PC-3 (cell line): ENCODE results near the gene GDAP1L1. TPM values are rescaled to one million over a fixed set of nuclear protein-coding genes. Genes with fewer than 3 reads are reported as not detected.

Source experiments
- ATAC-seq: fragments of 200-7000 bp; cut with Tn5 transposase; 2 replicates; pipeline ENCODE4 v1.9.1; 2020; ENCODE audit warnings: mild to moderate bottlenecking, moderate library complexity
- BruUV-seq: library from RNA; stranded (reverse); fragments of 400-500 nt; replicated peaks from 2 replicates; lab custom pipeline; 2021; lab: Mats Ljungman, UMichigan
- CTCF ChIA-PET: fragments of 300-600 bp; sonication (Branson Sonifier 250); formaldehyde crosslinking; loops from one replicate; lab custom pipeline; 2022; ENCODE audit warnings: antibody characterized with exemption; lab: Charles Lee
- POLR2A ChIA-PET: fragments of 300-600 bp; sonication (Branson Sonifier 250); formaldehyde crosslinking; loops from one replicate; lab custom pipeline; 2022; ENCODE audit warnings: antibody characterized with exemption; ENCODE audit not compliant: unreplicated experiment; lab: Charles Lee
- DNase-seq: peaks from one replicate; pipeline ENCODE4 v3.0.0-alpha.2; 2015
- H2AFZ ChIP-seq: fragments of 300-600 bp; sonication (generic); 2 replicates; pipeline ENCODE4 v1.6.0; 2016; ENCODE audit warnings: antibody characterized with exemption, low read length
- H3F3A ChIP-seq: fragments of 300-600 bp; sonication (generic); one replicate; pipeline ENCODE4 v1.6.0; 2017; ENCODE audit warnings: antibody characterized with exemption, low read length, control low read depth, mild to moderate bottlenecking; ENCODE audit not compliant: unreplicated experiment
- H3K27ac ChIP-seq: fragments of 300-600 bp; sonication (generic); 2 replicates; pipeline ENCODE4 v1.5.1; 2016; ENCODE audit warnings: mild to moderate bottlenecking, low read length
- H3K27me3 ChIP-seq: fragments of 300-600 bp; sonication (generic); 2 replicates; pipeline ENCODE4 v1.6.1; 2016; ENCODE audit warnings: low read length, mixed read lengths
- H3K36me3 ChIP-seq: fragments of 300-600 bp; sonication (generic); 2 replicates; pipeline ENCODE4 v1.6.1; 2016; ENCODE audit warnings: low read depth, mixed run types, low read length, mixed read lengths
- H3K4me1 ChIP-seq: fragments of 300-600 bp; sonication (generic); 2 replicates; pipeline ENCODE4 v1.5.1; 2016; ENCODE audit warnings: low read length; ENCODE audit not compliant: insufficient read depth
- H3K4me2 ChIP-seq: fragments of 300-600 bp; sonication (generic); 2 replicates; pipeline ENCODE4 v1.6.0; 2016; ENCODE audit warnings: low read length
- H3K4me3 ChIP-seq: fragments of 300-600 bp; sonication (generic); 2 replicates; pipeline ENCODE4 v1.5.1; 2016; ENCODE audit warnings: mild to moderate bottlenecking, low read length, mixed read lengths
- H3K79me2 ChIP-seq: fragments of 300-600 bp; sonication (generic); 2 replicates; pipeline ENCODE4 v1.6.1; 2017; ENCODE audit warnings: low read length, mixed read lengths
- H3K9ac ChIP-seq: fragments of 300-600 bp; sonication (generic); 2 replicates; pipeline ENCODE4 v1.6.0; 2016; ENCODE audit warnings: mild to moderate bottlenecking, low read length
- H3K9me2 ChIP-seq: fragments of 300-600 bp; sonication (generic); replicated peaks from 2 replicates; pipeline ENCODE4 v1.6.1; 2016; ENCODE audit warnings: mixed run types, low read length, mixed read lengths
- H3K9me3 ChIP-seq: fragments of 300-600 bp; sonication (generic); 2 replicates; pipeline ENCODE4 v1.6.1; 2016; ENCODE audit warnings: low read length, mixed read lengths
- H4K20me1 ChIP-seq: fragments of 300-600 bp; sonication (generic); 2 replicates; pipeline ENCODE4 v1.6.1; 2016; ENCODE audit warnings: low read length, mixed read lengths
- EZH2 ChIP-seq: fragments of 300-600 bp; sonication (generic); IDR thresholded peaks from one replicate; pipeline ENCODE4 v1.6.1; 2017; ENCODE audit warnings: antibody characterized with exemption, mild to moderate bottlenecking, low read length; ENCODE audit not compliant: unreplicated experiment
- EZH2phosphoT487 ChIP-seq: fragments of 300-600 bp; sonication (generic); IDR thresholded peaks from 2 replicates; pipeline ENCODE4 v1.6.1; 2018; ENCODE audit warnings: mild to moderate bottlenecking, antibody characterized with exemption, low read length, borderline replicate concordance
- intact Hi-C: fragments of 100-400 bp; cut with micrococcal nuclease; formaldehyde crosslinking; loops from 2 replicates; pipeline ENCODE4 v1.9.0; 2023
- total RNA-seq: library from RNA; depleted of rRNA; stranded (reverse); fragments of >200 nt; gene quantifications from 2 replicates; pipeline ENCODE4 v1.2.3, GENCODE V29; 2014
- TF ChIP-seq, protein P1 (sequence below): fragments of 300-600 bp; sonication (generic); conservative IDR thresholded peaks from 2 replicates; pipeline ENCODE4 v1.5.1; 2017; ENCODE audit warnings: antibody characterized with exemption, low read depth, mild to moderate bottlenecking, low read length

Gene GDAP1L1
- total RNA-seq, 1 experiment from 2014 or later, result not detected

DNA sequence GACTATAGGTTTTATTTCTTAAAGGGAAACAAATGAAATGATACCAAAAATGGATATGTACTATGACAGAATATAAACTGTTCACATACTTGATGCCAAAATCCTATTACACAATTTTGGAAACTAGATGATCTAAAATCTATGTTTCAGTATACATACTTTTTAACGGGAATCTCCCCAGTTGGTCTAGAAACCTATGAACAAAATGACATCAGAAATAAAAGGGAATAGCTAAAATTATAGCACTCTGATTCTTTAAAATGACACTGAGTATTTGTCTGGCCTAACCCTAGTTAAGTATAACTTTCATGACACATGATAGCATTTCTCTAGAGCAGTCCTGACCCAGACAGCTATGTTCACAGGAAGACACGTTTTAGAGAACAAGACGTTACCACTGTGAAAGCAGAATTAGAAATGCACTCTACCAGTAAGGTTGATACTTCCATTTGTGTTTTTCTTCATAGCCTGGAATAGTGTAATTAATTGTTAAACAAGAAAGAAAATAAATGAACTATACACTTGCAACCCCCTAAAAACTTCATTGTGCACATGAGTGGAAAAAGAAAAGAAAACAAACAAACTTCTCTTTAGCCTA is 39.9 kb upstream of the GDAP1L1 start:
- ChIA-PET CTCF (no interaction called here), POLR2A (no interaction called here)
- no TSS peak for BruUV-seq
- H3K4me3 ChIP-seq, result peak overlapping the region; percentile 87
- H3K4me1 ChIP-seq, result peaks cover 69% of the 10 kb centered on the region
- H3K27me3 ChIP-seq, result no peaks in the 10 kb centered on the region
- H3F3A ChIP-seq, result peaks cover 3% of the 10 kb centered on the region
- ATAC-seq (no peak), DNase-seq (no peak)
- no peaks in the 10 kb centered on the region for H3K9me2 ChIP-seq
- intact Hi-C loops, result loop anchor here (5.0 kb wide), 1 partner anchor 315 kb away; the partner anchor contains the start of gene SERINC3
- peaks cover 21% of the 10 kb centered on the region for H4K20me1 ChIP-seq
- no peak overlapping the region for H3K27ac ChIP-seq
- TF ChIP-seq EZH2 (no peak), EZH2phosphoT487 (no peak)
- TF ChIP-seq, protein P1, sequence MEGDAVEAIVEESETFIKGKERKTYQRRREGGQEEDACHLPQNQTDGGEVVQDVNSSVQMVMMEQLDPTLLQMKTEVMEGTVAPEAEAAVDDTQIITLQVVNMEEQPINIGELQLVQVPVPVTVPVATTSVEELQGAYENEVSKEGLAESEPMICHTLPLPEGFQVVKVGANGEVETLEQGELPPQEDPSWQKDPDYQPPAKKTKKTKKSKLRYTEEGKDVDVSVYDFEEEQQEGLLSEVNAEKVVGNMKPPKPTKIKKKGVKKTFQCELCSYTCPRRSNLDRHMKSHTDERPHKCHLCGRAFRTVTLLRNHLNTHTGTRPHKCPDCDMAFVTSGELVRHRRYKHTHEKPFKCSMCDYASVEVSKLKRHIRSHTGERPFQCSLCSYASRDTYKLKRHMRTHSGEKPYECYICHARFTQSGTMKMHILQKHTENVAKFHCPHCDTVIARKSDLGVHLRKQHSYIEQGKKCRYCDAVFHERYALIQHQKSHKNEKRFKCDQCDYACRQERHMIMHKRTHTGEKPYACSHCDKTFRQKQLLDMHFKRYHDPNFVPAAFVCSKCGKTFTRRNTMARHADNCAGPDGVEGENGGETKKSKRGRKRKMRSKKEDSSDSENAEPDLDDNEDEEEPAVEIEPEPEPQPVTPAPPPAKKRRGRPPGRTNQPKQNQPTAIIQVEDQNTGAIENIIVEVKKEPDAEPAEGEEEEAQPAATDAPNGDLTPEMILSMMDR, result no peak
- no peak overlapping the region for H2AFZ ChIP-seq
- peaks cover 17% of the 10 kb centered on the region for H3K36me3 ChIP-seq
- peak overlapping the region; percentile 79 for H3K4me2 ChIP-seq
- H3K9me3 ChIP-seq, result no peaks in the 10 kb centered on the region
- H3K9ac ChIP-seq, result 0 out of 2 replicates have a peak overlapping the region, but pooled peaks have one; percentile 1
- peaks cover 89% of the 10 kb centered on the region for H3K79me2 ChIP-seq

DNA sequence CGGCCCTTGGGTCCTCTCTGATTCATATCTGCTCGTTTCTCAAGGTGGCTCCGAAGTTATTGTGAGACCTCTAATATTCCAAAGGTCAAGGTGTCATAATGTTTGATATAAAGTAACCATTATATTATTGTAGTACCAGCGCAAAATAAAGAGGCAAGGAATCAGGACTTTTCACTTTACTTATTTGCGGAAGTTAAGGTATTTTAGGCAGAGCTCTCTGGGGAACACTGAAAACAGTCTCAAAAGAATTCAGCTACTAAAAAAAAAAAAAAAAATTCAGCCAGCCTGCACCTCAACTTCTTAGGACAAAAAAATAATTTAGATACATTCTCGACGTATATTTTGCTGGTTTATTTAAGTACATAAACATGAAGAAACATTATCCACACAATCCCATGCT is 38.9 kb upstream of the GDAP1L1 start:
- DNase-seq, result no peak
- Histone ChIP-seq H3K9me3 (no peaks in the 10 kb centered on the region), H3K27me3 (no peaks in the 10 kb centered on the region), H3K9me2 (no peaks in the 10 kb centered on the region), H3K27ac (no peak overlapping the region), H3K79me2 (peaks cover 80% of the 10 kb centered on the region), H3F3A (peaks cover 3% of the 10 kb centered on the region), H2AFZ (no peak overlapping the region), H3K4me2 (peak overlapping the region; percentile 79), H3K9ac (peak overlapping the region; percentile 87), H3K4me1 (peaks cover 69% of the 10 kb centered on the region), H3K4me3 (peak overlapping the region; percentile 87), H3K36me3 (peaks cover 10% of the 10 kb centered on the region), H4K20me1 (peaks cover 21% of the 10 kb centered on the region)
- CTCF ChIA-PET, result interaction anchor here (0.6 kb wide), 2 partner anchors 358 to 576 kb away, joined by 3 read pairs; no protein-coding TSS in a partner anchor
- POLR2A ChIA-PET, result interaction anchor here (0.6 kb wide), 1 partner anchor 9 kb away, joined by 9 read pairs; no protein-coding TSS in a partner anchor
- intact Hi-C loops, result loop anchor here (5.0 kb wide), 1 partner anchor 314 kb away; the partner anchor contains the start of gene SERINC3
- ATAC-seq, result no peak
- TF ChIP-seq, protein P1, result no peak
- TF ChIP-seq EZH2phosphoT487, result no peak
- TF ChIP-seq EZH2, result no peak
- no TSS peak for BruUV-seq

DNA sequence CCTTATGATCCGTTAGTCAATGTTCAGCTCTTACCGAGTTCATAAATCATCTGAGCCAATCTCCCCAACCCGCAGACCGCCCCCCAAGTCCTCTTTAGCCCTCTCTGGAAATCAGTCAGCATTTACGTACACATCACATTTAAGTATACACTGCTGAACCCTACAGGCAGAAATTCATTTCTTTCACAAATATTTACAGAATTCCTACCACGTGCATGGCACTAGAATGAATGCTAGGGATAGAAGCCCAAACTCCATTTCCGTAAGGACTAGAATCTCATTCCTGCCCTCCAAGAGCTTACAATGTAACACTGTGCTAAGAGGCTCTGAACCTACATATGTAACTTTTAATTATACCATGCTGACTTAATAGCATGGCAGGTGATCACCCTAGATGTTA is 38.3 kb upstream of the GDAP1L1 start:
- Histone ChIP-seq H3K4me1 (peaks cover 63% of the 10 kb centered on the region), H3K9me3 (no peaks in the 10 kb centered on the region), H3K4me3 (peak overlapping the region; percentile 87), H4K20me1 (peaks cover 21% of the 10 kb centered on the region), H3K27me3 (no peaks in the 10 kb centered on the region), H3K27ac (no peak overlapping the region), H3K9me2 (no peaks in the 10 kb centered on the region), H3K9ac (peak overlapping the region; percentile 87), H3K4me2 (peak overlapping the region; percentile 79), H3F3A (peaks cover 3% of the 10 kb centered on the region), H3K36me3 (peaks cover 10% of the 10 kb centered on the region), H3K79me2 (peaks cover 74% of the 10 kb centered on the region), H2AFZ (no peak overlapping the region)
- BruUV-seq, result no TSS peak
- POLR2A ChIA-PET, result interaction anchor here (0.7 kb wide), 1 partner anchor 339 kb away, joined by 3 read pairs; no protein-coding TSS in a partner anchor
- TF ChIP-seq, protein P1, result no peak
- TF ChIP-seq EZH2phosphoT487, result no peak
- TF ChIP-seq EZH2, result no peak
- intact Hi-C loops, result loop anchor here (5.0 kb wide), 1 partner anchor 314 kb away; the partner anchor contains the start of gene SERINC3
- DNase-seq (peak; percentile 59), ATAC-seq (no peak)
- CTCF ChIA-PET, result no interaction called here
